ENCODE data around the gene FGF23. TPM values are rescaled to one million over a fixed set of nuclear protein-coding genes. Genes with fewer than 3 reads are reported as not detected.

The FGF23 gene
- polyA plus RNA-seq, 1 donor from 2014 or later, result not detected

Other genes starting within 250 kb of the FGF23 start
- 13.7 and 16.9 TPM in 2 replicates for gene CCND2, start 106.0 kb downstream of the FGF23 start, polyA plus RNA-seq
- 9.0 and 10.0 TPM in 2 replicates for gene TIGAR, start 58.5 kb downstream of the FGF23 start, polyA plus RNA-seq
- not detected in 2 replicates for gene FGF6, start 66.1 kb upstream of the FGF23 start, polyA plus RNA-seq
- 6.6 and 10.2 TPM in 2 replicates for gene RAD51AP1, start 159.2 kb upstream of the FGF23 start, polyA plus RNA-seq
- gene DYRK4, start 182.5 kb upstream of the FGF23 start, polyA plus RNA-seq, result 13.2 and 22.0 TPM in 2 replicates

Measured in neural cell (in vitro differentiated cells).